Measurements from ENCODE around the gene GMPR2.

- TF ChIP-seq POLR2A (IDR thresholded peaks at IDR 0.05) = no peak
- no peak for TF ChIP-seq CTCF (IDR thresholded peaks at IDR 0.05)
- TF ChIP-seq POLR2AphosphoS5 (IDR thresholded peaks at IDR 0.05) = no peak
Measured at GRCh38 chr14:24261969-24262327, 29.2 kb downstream of the GMPR2 start.
